Measurements from ENCODE around the gene DLK2.

The DLK2 gene

GRCh38 chr6:43452896-43453295 lies 2.5 kb downstream of the DLK2 start:
- Histone ChIP-seq H3K36me3 (ENCODE audit: control insufficient read depth, low read length) (peaks cover 34% of the 10 kb centered on the region), H4K20me1 (ENCODE audit: control insufficient read depth, insufficient read depth, low read depth, low read length) (no peaks in the 10 kb centered on the region), H3F3A (ENCODE audit: control insufficient read depth, insufficient read depth) (peaks cover 9% of the 10 kb centered on the region; the same call in 1 of the 2 replicates), H3K27ac (ENCODE audit: low read depth, low read length) (no peak overlapping the region), H3K27me3 (ENCODE audit: control insufficient read depth, low read length) (peaks cover 12% of the 10 kb centered on the region), H3K4me2 (ENCODE audit: low read length) (no peak overlapping the region), H3K4me3 (ENCODE audit: low read length) (no peak overlapping the region), H3K79me2 (ENCODE audit: control insufficient read depth, low read length) (no peaks in the 10 kb centered on the region), H3K9me2 (replicated peaks; ENCODE audit: control insufficient read depth, low read length) (no peaks in the 10 kb centered on the region), H3K9me3 (ENCODE audit: control insufficient read depth, insufficient read depth, low read length) (no peaks in the 10 kb centered on the region; the same call in 1 of the 2 replicates), H3K4me1 (ENCODE audit: control insufficient read depth, low read length) (peaks cover 16% of the 10 kb centered on the region)
- TF ChIP-seq, protein P1, sequence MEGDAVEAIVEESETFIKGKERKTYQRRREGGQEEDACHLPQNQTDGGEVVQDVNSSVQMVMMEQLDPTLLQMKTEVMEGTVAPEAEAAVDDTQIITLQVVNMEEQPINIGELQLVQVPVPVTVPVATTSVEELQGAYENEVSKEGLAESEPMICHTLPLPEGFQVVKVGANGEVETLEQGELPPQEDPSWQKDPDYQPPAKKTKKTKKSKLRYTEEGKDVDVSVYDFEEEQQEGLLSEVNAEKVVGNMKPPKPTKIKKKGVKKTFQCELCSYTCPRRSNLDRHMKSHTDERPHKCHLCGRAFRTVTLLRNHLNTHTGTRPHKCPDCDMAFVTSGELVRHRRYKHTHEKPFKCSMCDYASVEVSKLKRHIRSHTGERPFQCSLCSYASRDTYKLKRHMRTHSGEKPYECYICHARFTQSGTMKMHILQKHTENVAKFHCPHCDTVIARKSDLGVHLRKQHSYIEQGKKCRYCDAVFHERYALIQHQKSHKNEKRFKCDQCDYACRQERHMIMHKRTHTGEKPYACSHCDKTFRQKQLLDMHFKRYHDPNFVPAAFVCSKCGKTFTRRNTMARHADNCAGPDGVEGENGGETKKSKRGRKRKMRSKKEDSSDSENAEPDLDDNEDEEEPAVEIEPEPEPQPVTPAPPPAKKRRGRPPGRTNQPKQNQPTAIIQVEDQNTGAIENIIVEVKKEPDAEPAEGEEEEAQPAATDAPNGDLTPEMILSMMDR (IDR thresholded peaks at IDR 0.05; ENCODE audit: low read depth, low read length, poor library complexity, severe bottlenecking): no peak
- TF ChIP-seq EZH2phosphoT487 (IDR thresholded peaks at IDR 0.05; ENCODE audit: borderline replicate concordance, low read length): no peak

- Histone ChIP-seq H3K36me3 (ENCODE audit: control insufficient read depth, low read length) (peaks cover 43% of the 10 kb centered on the region), H3F3A (ENCODE audit: control insufficient read depth, insufficient read depth) (peaks cover 7% of the 10 kb centered on the region; the same call in 1 of the 2 replicates), H4K20me1 (ENCODE audit: control insufficient read depth, insufficient read depth, low read depth, low read length) (no peaks in the 10 kb centered on the region), H3K9me3 (ENCODE audit: control insufficient read depth, insufficient read depth, low read length) (no peaks in the 10 kb centered on the region; the same call in 1 of the 2 replicates), H3K4me2 (ENCODE audit: low read length) (no peak overlapping the region), H3K4me3 (ENCODE audit: low read length) (no peak overlapping the region), H3K9me2 (replicated peaks; ENCODE audit: control insufficient read depth, low read length) (no peaks in the 10 kb centered on the region), H3K27me3 (ENCODE audit: control insufficient read depth, low read length) (peaks cover 12% of the 10 kb centered on the region), H3K4me1 (ENCODE audit: control insufficient read depth, low read length) (peaks cover 16% of the 10 kb centered on the region), H3K79me2 (ENCODE audit: control insufficient read depth, low read length) (no peaks in the 10 kb centered on the region), H3K27ac (ENCODE audit: low read depth, low read length) (no peak overlapping the region)
- no peak for TF ChIP-seq EZH2phosphoT487 (IDR thresholded peaks at IDR 0.05; ENCODE audit: borderline replicate concordance, low read length)
- TF ChIP-seq, protein P1 (IDR thresholded peaks at IDR 0.05; ENCODE audit: low read depth, low read length, poor library complexity, severe bottlenecking): no peak
These were observed 3.4 kb downstream of the DLK2 start for GRCh38 chr6:43451939-43452338.

- Histone ChIP-seq H3K9me3 (ENCODE audit: control insufficient read depth, insufficient read depth, low read length) (no peaks in the 10 kb centered on the region), H3K27ac (ENCODE audit: low read depth, low read length) (no peak overlapping the region)
These were observed 4.0 kb downstream of the DLK2 start for GRCh38 chr6:43451348-43451747.

More at GRCh38 chr6:43451348-43451747, 4.0 kb downstream of the DLK2 start:
- no peak for TF ChIP-seq EZH2phosphoT487 (IDR thresholded peaks at IDR 0.05; ENCODE audit: borderline replicate concordance, low read length)
- TF ChIP-seq, protein P1 (IDR thresholded peaks at IDR 0.05; ENCODE audit: low read depth, low read length, poor library complexity, severe bottlenecking): no peak
- Histone ChIP-seq H3K79me2 (ENCODE audit: control insufficient read depth, low read length) (no peaks in the 10 kb centered on the region), H3K36me3 (ENCODE audit: control insufficient read depth, low read length) (peaks cover 44% of the 10 kb centered on the region), H4K20me1 (ENCODE audit: control insufficient read depth, insufficient read depth, low read depth, low read length) (no peaks in the 10 kb centered on the region), H3F3A (ENCODE audit: control insufficient read depth, insufficient read depth) (peaks cover 5% of the 10 kb centered on the region; the same call in 1 of the 2 replicates), H3K4me1 (ENCODE audit: control insufficient read depth, low read length) (peaks cover 16% of the 10 kb centered on the region), H3K9me2 (replicated peaks; ENCODE audit: control insufficient read depth, low read length) (no peaks in the 10 kb centered on the region), H3K27me3 (ENCODE audit: control insufficient read depth, low read length) (peaks cover 8% of the 10 kb centered on the region), H3K4me2 (ENCODE audit: low read length) (no peak overlapping the region), H3K4me3 (ENCODE audit: low read length) (no peak overlapping the region)
